ENCODE measurements around the gene TMEM171. TPM values are rescaled to one million over a fixed set of nuclear protein-coding genes. Genes with fewer than 3 reads are reported as not detected.

The TMEM171 gene
- total RNA-seq, 1 experiment from 2014 or later, result 1.7 TPM

DNA sequence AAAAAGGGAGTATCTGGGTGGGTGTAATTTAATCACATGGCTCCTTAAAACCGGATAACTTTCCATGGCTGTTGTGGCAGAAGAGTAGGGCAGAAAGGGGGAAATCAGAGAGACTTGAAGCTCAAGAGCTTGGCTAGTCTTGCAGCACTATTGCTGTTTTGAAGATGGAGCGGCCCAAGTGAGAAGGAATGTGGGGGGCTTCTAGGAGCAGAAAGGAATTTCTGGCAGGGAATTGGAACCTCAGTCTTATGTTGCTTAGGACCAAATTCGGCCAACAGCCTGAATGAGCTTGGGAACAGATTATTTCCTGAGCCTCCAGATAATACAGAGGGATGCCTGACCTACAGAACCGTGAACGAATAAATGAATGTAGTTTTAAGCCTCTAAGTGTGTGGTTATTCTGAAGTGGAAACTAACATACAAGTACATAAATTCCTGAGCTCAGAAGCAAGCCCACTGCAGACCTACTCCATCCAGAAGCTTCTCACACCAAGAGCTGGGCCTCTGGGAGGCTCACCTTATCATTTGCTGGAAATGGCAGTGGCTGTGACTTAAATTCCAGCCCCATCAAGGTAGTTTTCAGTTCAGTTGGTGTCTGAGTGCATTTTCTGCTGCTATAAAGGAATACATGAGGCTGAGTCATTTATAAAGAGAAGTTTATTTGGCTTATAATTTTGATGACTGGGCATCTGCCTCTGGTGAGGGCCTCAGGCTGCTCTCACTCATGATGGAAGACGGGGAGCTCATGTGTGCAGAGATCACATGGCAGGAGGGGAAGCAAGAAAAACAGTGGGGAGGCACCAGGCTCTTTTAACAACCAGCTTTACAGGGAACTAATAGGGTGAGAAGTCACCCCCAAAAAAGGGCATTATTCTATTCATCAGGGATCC, 37.3 kb downstream of the TMEM171 start:
- H3K4me3 Mint-ChIP-seq, result no peak overlapping the region
- ATAC-seq (no peak), DNase-seq (ENCODE audit: low spot score) (no peak)
- ChIA-PET POLR2A (no interaction called here), CTCF (interaction anchor here (0.8 to 2.6 kb wide), 4 partner anchors 13 to 59 kb away, joined by 3 to 13 read pairs (median 4); no protein-coding TSS in a partner anchor)
- H3K4me1 Mint-ChIP-seq, result peaks cover 13% of the 10 kb centered on the region
- no peak overlapping the region for H3K27ac Mint-ChIP-seq
- H3K9me3 Mint-ChIP-seq, result no peaks in the 10 kb centered on the region
- TF ChIP-seq SOX15 (CRISPR knock-in tag; IDR thresholded peaks at IDR 0.05) (no peak), IRF1 (CRISPR knock-in tag; IDR thresholded peaks at IDR 0.05) (no peak)
- TF ChIP-seq, protein P1, sequence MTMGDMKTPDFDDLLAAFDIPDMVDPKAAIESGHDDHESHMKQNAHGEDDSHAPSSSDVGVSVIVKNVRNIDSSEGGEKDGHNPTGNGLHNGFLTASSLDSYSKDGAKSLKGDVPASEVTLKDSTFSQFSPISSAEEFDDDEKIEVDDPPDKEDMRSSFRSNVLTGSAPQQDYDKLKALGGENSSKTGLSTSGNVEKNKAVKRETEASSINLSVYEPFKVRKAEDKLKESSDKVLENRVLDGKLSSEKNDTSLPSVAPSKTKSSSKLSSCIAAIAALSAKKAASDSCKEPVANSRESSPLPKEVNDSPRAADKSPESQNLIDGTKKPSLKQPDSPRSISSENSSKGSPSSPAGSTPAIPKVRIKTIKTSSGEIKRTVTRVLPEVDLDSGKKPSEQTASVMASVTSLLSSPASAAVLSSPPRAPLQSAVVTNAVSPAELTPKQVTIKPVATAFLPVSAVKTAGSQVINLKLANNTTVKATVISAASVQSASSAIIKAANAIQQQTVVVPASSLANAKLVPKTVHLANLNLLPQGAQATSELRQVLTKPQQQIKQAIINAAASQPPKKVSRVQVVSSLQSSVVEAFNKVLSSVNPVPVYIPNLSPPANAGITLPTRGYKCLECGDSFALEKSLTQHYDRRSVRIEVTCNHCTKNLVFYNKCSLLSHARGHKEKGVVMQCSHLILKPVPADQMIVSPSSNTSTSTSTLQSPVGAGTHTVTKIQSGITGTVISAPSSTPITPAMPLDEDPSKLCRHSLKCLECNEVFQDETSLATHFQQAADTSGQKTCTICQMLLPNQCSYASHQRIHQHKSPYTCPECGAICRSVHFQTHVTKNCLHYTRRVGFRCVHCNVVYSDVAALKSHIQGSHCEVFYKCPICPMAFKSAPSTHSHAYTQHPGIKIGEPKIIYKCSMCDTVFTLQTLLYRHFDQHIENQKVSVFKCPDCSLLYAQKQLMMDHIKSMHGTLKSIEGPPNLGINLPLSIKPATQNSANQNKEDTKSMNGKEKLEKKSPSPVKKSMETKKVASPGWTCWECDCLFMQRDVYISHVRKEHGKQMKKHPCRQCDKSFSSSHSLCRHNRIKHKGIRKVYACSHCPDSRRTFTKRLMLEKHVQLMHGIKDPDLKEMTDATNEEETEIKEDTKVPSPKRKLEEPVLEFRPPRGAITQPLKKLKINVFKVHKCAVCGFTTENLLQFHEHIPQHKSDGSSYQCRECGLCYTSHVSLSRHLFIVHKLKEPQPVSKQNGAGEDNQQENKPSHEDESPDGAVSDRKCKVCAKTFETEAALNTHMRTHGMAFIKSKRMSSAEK (CRISPR knock-in tag; IDR thresholded peaks at IDR 0.05; ENCODE audit: borderline replicate concordance), result no peak
- no peaks in the 10 kb centered on the region for H3K27me3 Mint-ChIP-seq (ENCODE audit: low read depth)
- no peaks in the 10 kb centered on the region for H3K36me3 Mint-ChIP-seq

DNA sequence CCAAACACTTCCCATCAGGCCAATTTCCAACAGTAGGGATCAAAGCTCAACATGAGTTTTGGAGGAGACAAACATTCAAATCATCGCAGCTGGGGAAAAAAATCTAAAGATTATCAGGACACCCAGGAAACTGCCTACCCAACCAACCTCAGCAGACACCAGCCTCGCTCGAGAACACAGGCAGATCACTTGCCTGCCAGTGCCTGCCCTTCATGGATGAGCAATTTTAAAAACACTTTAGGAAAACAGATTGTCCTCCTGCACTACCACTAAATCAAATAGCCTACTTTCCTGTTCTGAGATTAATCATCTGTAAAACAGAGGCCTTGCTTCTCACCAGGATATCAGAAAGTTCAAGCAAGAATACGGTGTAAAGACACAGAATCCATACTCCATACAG, 37.9 kb downstream of the TMEM171 start:
- Mint-ChIP-seq H3K4me3 (no peak overlapping the region), H3K27me3 (ENCODE audit: low read depth) (no peaks in the 10 kb centered on the region), H3K4me1 (peaks cover 10% of the 10 kb centered on the region), H3K36me3 (no peaks in the 10 kb centered on the region), H3K9me3 (no peaks in the 10 kb centered on the region), H3K27ac (no peak overlapping the region)
- DNase-seq (ENCODE audit: low spot score) (no peak), ATAC-seq (no peak)
- ChIA-PET POLR2A (no interaction called here), CTCF (interaction anchor here (1.1 to 2.6 kb wide), 3 partner anchors 12 to 58 kb away, joined by 3 to 13 read pairs (median 3); no protein-coding TSS in a partner anchor)
- TF ChIP-seq FOXK1 (CRISPR knock-in tag; IDR thresholded peaks at IDR 0.05), result no peak
- no peak for TF ChIP-seq ETV6 (CRISPR knock-in tag; IDR thresholded peaks at IDR 0.05)
- no peak for TF ChIP-seq GTF2I (CRISPR knock-in tag; conservative IDR thresholded peaks at IDR 0.05)
- no peak for TF ChIP-seq ATF2 (CRISPR knock-in tag; IDR thresholded peaks at IDR 0.05; ENCODE audit: borderline replicate concordance, low read depth)
- no peak for TF ChIP-seq NR3C1 (CRISPR knock-in tag; conservative IDR thresholded peaks at IDR 0.05; ENCODE audit: low read depth)
- no peak for TF ChIP-seq SMAD3 (CRISPR knock-in tag; IDR thresholded peaks at IDR 0.05; ENCODE audit: borderline replicate concordance)
- no peak for TF ChIP-seq SP1 (CRISPR knock-in tag; conservative IDR thresholded peaks at IDR 0.05)
- no peak for TF ChIP-seq PREB (CRISPR knock-in tag; IDR thresholded peaks at IDR 0.05; ENCODE audit: borderline replicate concordance)
- TF ChIP-seq, protein P2, sequence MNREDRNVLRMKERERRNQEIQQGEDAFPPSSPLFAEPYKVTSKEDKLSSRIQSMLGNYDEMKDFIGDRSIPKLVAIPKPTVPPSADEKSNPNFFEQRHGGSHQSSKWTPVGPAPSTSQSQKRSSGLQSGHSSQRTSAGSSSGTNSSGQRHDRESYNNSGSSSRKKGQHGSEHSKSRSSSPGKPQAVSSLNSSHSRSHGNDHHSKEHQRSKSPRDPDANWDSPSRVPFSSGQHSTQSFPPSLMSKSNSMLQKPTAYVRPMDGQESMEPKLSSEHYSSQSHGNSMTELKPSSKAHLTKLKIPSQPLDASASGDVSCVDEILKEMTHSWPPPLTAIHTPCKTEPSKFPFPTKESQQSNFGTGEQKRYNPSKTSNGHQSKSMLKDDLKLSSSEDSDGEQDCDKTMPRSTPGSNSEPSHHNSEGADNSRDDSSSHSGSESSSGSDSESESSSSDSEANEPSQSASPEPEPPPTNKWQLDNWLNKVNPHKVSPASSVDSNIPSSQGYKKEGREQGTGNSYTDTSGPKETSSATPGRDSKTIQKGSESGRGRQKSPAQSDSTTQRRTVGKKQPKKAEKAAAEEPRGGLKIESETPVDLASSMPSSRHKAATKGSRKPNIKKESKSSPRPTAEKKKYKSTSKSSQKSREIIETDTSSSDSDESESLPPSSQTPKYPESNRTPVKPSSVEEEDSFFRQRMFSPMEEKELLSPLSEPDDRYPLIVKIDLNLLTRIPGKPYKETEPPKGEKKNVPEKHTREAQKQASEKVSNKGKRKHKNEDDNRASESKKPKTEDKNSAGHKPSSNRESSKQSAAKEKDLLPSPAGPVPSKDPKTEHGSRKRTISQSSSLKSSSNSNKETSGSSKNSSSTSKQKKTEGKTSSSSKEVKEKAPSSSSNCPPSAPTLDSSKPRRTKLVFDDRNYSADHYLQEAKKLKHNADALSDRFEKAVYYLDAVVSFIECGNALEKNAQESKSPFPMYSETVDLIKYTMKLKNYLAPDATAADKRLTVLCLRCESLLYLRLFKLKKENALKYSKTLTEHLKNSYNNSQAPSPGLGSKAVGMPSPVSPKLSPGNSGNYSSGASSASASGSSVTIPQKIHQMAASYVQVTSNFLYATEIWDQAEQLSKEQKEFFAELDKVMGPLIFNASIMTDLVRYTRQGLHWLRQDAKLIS (CRISPR knock-in tag; IDR thresholded peaks at IDR 0.05; ENCODE audit: borderline replicate concordance), result no peak
- TF ChIP-seq, protein P3, sequence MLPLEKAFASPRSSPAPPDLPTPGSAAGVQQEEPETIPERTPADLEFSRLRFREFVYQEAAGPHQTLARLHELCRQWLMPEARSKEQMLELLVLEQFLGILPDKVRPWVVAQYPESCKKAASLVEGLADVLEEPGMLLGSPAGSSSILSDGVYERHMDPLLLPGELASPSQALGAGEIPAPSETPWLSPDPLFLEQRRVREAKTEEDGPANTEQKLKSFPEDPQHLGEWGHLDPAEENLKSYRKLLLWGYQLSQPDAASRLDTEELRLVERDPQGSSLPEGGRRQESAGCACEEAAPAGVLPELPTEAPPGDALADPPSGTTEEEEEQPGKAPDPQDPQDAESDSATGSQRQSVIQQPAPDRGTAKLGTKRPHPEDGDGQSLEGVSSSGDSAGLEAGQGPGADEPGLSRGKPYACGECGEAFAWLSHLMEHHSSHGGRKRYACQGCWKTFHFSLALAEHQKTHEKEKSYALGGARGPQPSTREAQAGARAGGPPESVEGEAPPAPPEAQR (CRISPR knock-in tag; IDR thresholded peaks at IDR 0.05), result no peak
- TF ChIP-seq ZNF232 (CRISPR knock-in tag; IDR thresholded peaks at IDR 0.05), result no peak
- TF ChIP-seq ZNF121 (CRISPR knock-in tag; IDR thresholded peaks at IDR 0.05), result no peak
- TF ChIP-seq FOXP1 (CRISPR knock-in tag; IDR thresholded peaks at IDR 0.05; ENCODE audit: borderline replicate concordance), result no peak
- no peak for TF ChIP-seq ZMAT4 (CRISPR knock-in tag; IDR thresholded peaks at IDR 0.05)
- TF ChIP-seq CBFB (CRISPR knock-in tag; IDR thresholded peaks at IDR 0.05; ENCODE audit: low read depth), result no peak

Measured in WTC11 (cell line).